Activated T-helper 1 cell treated with anti-CD3 and anti-CD28 coated beads, Interleukin-2, amount 50 U/mL, for 16 hours (primary cell): Measurements from ENCODE around the gene HOXD11.

Source experiments
- DNase-seq, 2 donors: peaks; one replicate each; pipeline ENCODE4 v3.0.0-alpha.2; 2020; ENCODE audit warnings: low read depth in 1 of 2, low spot score in 1 of 2

Gene HOXD11

GRCh38 chr2:176093145-176093897 lies 13.8 kb upstream of the HOXD11 start:
- no peak for DNase-seq

- DNase-seq, result no peak
Observed at GRCh38 chr2:176093898-176094249, 13.2 kb upstream of the HOXD11 start.

- no peak for DNase-seq
Observed at GRCh38 chr2:176094349-176094748, 12.7 kb upstream of the HOXD11 start.

- DNase-seq, result no peak
Observed at GRCh38 chr2:176095421-176095820, 11.7 kb upstream of the HOXD11 start.

- no peak for DNase-seq
Observed at GRCh38 chr2:176096243-176096985, 10.7 kb upstream of the HOXD11 start.

GRCh38 chr2:176096986-176097819 lies 9.9 kb upstream of the HOXD11 start:
- peak in 1 of 2 donors; percentile 17 for DNase-seq

GRCh38 chr2:176097820-176098365 lies 9.2 kb upstream of the HOXD11 start:
- no peak for DNase-seq

- DNase-seq, result no peak
Observed at GRCh38 chr2:176098366-176099158, 8.5 kb upstream of the HOXD11 start.

GRCh38 chr2:176099159-176099727 lies 7.8 kb upstream of the HOXD11 start:
- DNase-seq, result no peak

GRCh38 chr2:176099728-176100546 lies 7.1 kb upstream of the HOXD11 start, which contains the start of gene HOXD12:
Gene HOXD12, plus strand, starts transcription at chr2:176099795. Its CDS starts 7 bp downstream, at chr2:176099802.
- no peak for DNase-seq

GRCh38 chr2:176100547-176101140 lies 6.4 kb upstream of the HOXD11 start:
- no peak for DNase-seq

- no peak for DNase-seq
Observed at GRCh38 chr2:176101216-176101830, 5.8 kb upstream of the HOXD11 start.

GRCh38 chr2:176101842-176102241 lies 5.2 kb upstream of the HOXD11 start:
- DNase-seq, result no peak

- no peak for DNase-seq
Observed at GRCh38 chr2:176102309-176102866, 4.7 kb upstream of the HOXD11 start.

- no peak for DNase-seq
Observed at GRCh38 chr2:176103194-176103593, 3.9 kb upstream of the HOXD11 start.

- DNase-seq, result no peak
Observed at GRCh38 chr2:176103742-176104315, 3.3 kb upstream of the HOXD11 start.

- DNase-seq, result no peak
Observed at GRCh38 chr2:176104316-176105077, 2.6 kb upstream of the HOXD11 start.
